SU-DHL-6 (cell line): ENCODE results near the gene FKBP9.

Experiments used
- H2AFZ ChIP-seq: fragments of 200-600 bp; sonication (generic); 2 replicates; pipeline ENCODE4 v1.6.1; 2014; ENCODE audit warnings: low read depth, mild to moderate bottlenecking, moderate library complexity, mixed read lengths, antibody characterized with exemption, low read length; ENCODE audit not compliant: severe bottlenecking
- H3F3A ChIP-seq: fragments of 200-600 bp; shearing (Covaris generic); 2 replicates; pipeline ENCODE4 v1.6.0; 2016; ENCODE audit warnings: antibody characterized with exemption, mild to moderate bottlenecking; ENCODE audit not compliant: insufficient read depth
- H3K27ac ChIP-seq: fragments of 200-600 bp; sonication (generic); 2 replicates; pipeline ENCODE4 v1.5.1; 2016; ENCODE audit warnings: low read depth, mild to moderate bottlenecking, low read length, moderate library complexity, mixed read lengths
- H3K27me3 ChIP-seq: fragments of 200-600 bp; sonication (generic), shearing (Covaris generic); 2 replicates; pipeline ENCODE4 v1.6.0; 2014; ENCODE audit warnings: mild to moderate bottlenecking, low read length
- H3K36me3 ChIP-seq: fragments of 200-600 bp; sonication (generic); 2 replicates; pipeline ENCODE4 v1.6.1; 2014; ENCODE audit warnings: mild to moderate bottlenecking, low read length, mixed read lengths
- H3K4me2 ChIP-seq: fragments of 300-600, 200-600 bp; shearing (Covaris generic), sonication (generic); 2 replicates; pipeline ENCODE4 v1.6.0; 2014; ENCODE audit warnings: low read length, low read depth, mild to moderate bottlenecking; ENCODE audit not compliant: poor library complexity, severe bottlenecking
- H3K4me3 ChIP-seq: fragments of 200-600 bp; sonication (generic); 2 replicates; pipeline ENCODE4 v1.5.1; 2014; ENCODE audit warnings: antibody characterized with exemption, low read length, mild to moderate bottlenecking, mixed read lengths; ENCODE audit not compliant: insufficient read depth, poor library complexity, severe bottlenecking
- H3K79me2 ChIP-seq: fragments of 200-600 bp; sonication (generic); 2 replicates; pipeline ENCODE4 v1.6.1; 2014; ENCODE audit warnings: mild to moderate bottlenecking, low read length, moderate library complexity; ENCODE audit not compliant: insufficient read depth
- H3K9ac ChIP-seq: fragments of 200-600 bp; sonication (generic); 2 replicates; pipeline ENCODE4 v1.7.0; 2014; ENCODE audit warnings: mild to moderate bottlenecking, low read length
- H3K9me2 ChIP-seq: fragments of 200-600 bp; sonication (generic); replicated peaks from 2 replicates; pipeline ENCODE4 v1.6.1; 2014; ENCODE audit warnings: low read length; ENCODE audit not compliant: insufficient read depth
- H3K9me3 ChIP-seq: fragments of 200-600 bp; sonication (generic); 2 replicates; pipeline ENCODE4 v1.6.1; 2014; ENCODE audit warnings: low read length, mixed read lengths; ENCODE audit not compliant: insufficient read depth
- H4K20me1 ChIP-seq: fragments of 200-600 bp; sonication (generic); 2 replicates; pipeline ENCODE4 v1.6.1; 2014; ENCODE audit warnings: low read depth, mild to moderate bottlenecking, antibody characterized with exemption, low read length, moderate library complexity, mixed read lengths
- CTCF ChIP-seq: fragments of 200-600 bp; sonication (generic); IDR thresholded peaks from one replicate; pipeline ENCODE4 v1.5.1; 2017; ENCODE audit warnings: antibody characterized with exemption, mild to moderate bottlenecking, low read length, moderate library complexity; ENCODE audit not compliant: insufficient read depth, poor library complexity, severe bottlenecking
- EZH2phosphoT487 ChIP-seq: fragments of 200-600 bp; sonication (generic), shearing (Covaris generic); conservative IDR thresholded peaks from 2 replicates; pipeline ENCODE4 v1.6.1; 2018; ENCODE audit warnings: mild to moderate bottlenecking, antibody characterized with exemption, low read length, moderate library complexity, mixed read lengths

Gene FKBP9

DNA sequence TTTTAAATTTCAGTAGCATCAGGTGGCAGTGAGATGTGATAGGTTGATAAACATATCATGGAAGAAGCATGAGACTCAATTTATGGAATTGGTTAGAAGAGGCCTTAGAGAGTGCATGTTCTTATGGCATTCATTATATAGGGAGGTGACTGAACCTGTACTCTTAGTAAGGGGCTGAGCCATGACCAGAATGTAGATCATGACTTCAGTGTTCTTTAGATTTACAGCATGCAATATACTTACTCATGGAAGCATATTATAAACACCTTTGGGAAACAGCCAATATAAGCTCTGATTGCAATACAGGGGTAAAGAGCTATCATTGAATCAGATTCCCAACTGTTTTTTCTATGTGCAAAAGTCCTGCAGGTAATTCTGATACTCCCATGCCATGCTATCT, 55.1 kb downstream of the FKBP9 start:
- H3K27me3 ChIP-seq, result no peaks in the 10 kb centered on the region
- H4K20me1 ChIP-seq, result no peaks in the 10 kb centered on the region
- H3F3A ChIP-seq, result no peaks in the 10 kb centered on the region
- no peak overlapping the region for H3K4me3 ChIP-seq
- no peak overlapping the region for H3K27ac ChIP-seq
- TF ChIP-seq CTCF, result no peak
- TF ChIP-seq EZH2phosphoT487, result no peak
- no peaks in the 10 kb centered on the region for H3K9me3 ChIP-seq
- no peak overlapping the region for H3K9ac ChIP-seq
- H3K79me2 ChIP-seq, result no peaks in the 10 kb centered on the region
- peaks cover 16% of the 10 kb centered on the region for H3K36me3 ChIP-seq
- no peak overlapping the region for H3K4me2 ChIP-seq
- no peaks in the 10 kb centered on the region for H3K9me2 ChIP-seq
- H2AFZ ChIP-seq, result no peak overlapping the region

- Histone ChIP-seq H3K4me2 (no peak overlapping the region), H3K79me2 (peaks cover 19% of the 10 kb centered on the region), H3K9me2 (no peaks in the 10 kb centered on the region), H3F3A (no peaks in the 10 kb centered on the region), H3K27me3 (no peaks in the 10 kb centered on the region), H3K4me3 (no peak overlapping the region), H2AFZ (no peak overlapping the region), H4K20me1 (peaks cover 14% of the 10 kb centered on the region; the same call in 1 of the 2 replicates), H3K9ac (no peak overlapping the region), H3K36me3 (peaks cover 60% of the 10 kb centered on the region), H3K9me3 (no peaks in the 10 kb centered on the region), H3K27ac (no peak overlapping the region)
- no peak for TF ChIP-seq CTCF
- no peak for TF ChIP-seq EZH2phosphoT487
These were observed 67.0 kb downstream of the FKBP9 start for GRCh38 chr7:33024189-33024757.

- no peaks in the 10 kb centered on the region for H3K9me3 ChIP-seq
- peaks cover 21% of the 10 kb centered on the region for H4K20me1 ChIP-seq
- no peak overlapping the region for H3K4me2 ChIP-seq
- TF ChIP-seq CTCF, result no peak
- no peak for TF ChIP-seq EZH2phosphoT487
- H2AFZ ChIP-seq, result no peak overlapping the region
- H3K4me3 ChIP-seq, result no peak overlapping the region
- H3K9ac ChIP-seq, result no peak overlapping the region
- H3K9me2 ChIP-seq, result no peaks in the 10 kb centered on the region
- peaks cover 81% of the 10 kb centered on the region for H3K79me2 ChIP-seq
- peaks cover 11% of the 10 kb centered on the region for H3F3A ChIP-seq
- H3K27ac ChIP-seq, result no peak overlapping the region
- peaks cover 4% of the 10 kb centered on the region; the same call in 1 of the 2 replicates for H3K36me3 ChIP-seq
- no peaks in the 10 kb centered on the region for H3K27me3 ChIP-seq
These were observed 78.5 kb downstream of the FKBP9 start for GRCh38 chr7:33035776-33036175.
